ENCODE results near the gene C2CD2. TPM values are rescaled to one million over a fixed set of nuclear protein-coding genes. Genes with fewer than 3 reads are reported as not detected.

Gene C2CD2
- total and polyA plus RNA-seq, 10 of the 15 experiments (the other 5 are each of a cell fraction or from before 2014, with no cell fraction given) = 2.2 to 30.9 (median 9.9) TPM

- Histone ChIP-seq H3K36me3 (ENCODE audit: control insufficient read depth in 2 of 2, insufficient read depth in 2 of 2, low read length in 1 of 2) (peaks cover 3 to 8% of the 10 kb centered on the region in 2 experiments), H3K9me3 (replicated peaks; ENCODE audit: control insufficient read depth, insufficient read depth, low read length) (no peaks in the 10 kb centered on the region), H3K4me3 (no peak overlapping the region), H3K27ac (ENCODE audit: control insufficient read depth, insufficient read depth) (no peak overlapping the region), H3K27me3 (replicated peaks in 1 of 2; ENCODE audit: control insufficient read depth in 2 of 2, insufficient read depth in 2 of 2, low read length in 1 of 2) (no peaks in the 10 kb centered on the region), H2AFZ (ENCODE audit: control insufficient read depth, low read depth, low read length) (no peak overlapping the region), H3K4me1 (ENCODE audit: control insufficient read depth, insufficient read depth, low read length) (0 out of 2 replicates have a peak, but pooled peaks cover 3% of the 10 kb centered on the region), H3K9ac (ENCODE audit: control insufficient read depth, insufficient read depth, low read length) (no peak overlapping the region), H3K4me2 (ENCODE audit: control insufficient read depth, insufficient read depth) (no peak overlapping the region), H3K79me2 (ENCODE audit: control insufficient read depth, insufficient read depth, low read length) (no peaks in the 10 kb centered on the region), H4K20me1 (ENCODE audit: control insufficient read depth, insufficient read depth) (no peaks in the 10 kb centered on the region)
- WGBS (ENCODE audit: insufficient coverage, insufficient replicate concordance, low lambda C conversion rate, missing lambda C conversion rate) = 88% methylated on average over 13 of the region's 13 CpGs
- intact Hi-C loops (cut with micrococcal nuclease; ENCODE audit: unreplicated experiment) (no loop called here), in situ Hi-C loops (cut with MboI) (no loop called here)
- ChIA-PET POLR2A (no interaction called here), SMC1A (ENCODE audit: uncharacterized antibody, unreplicated experiment) (interaction anchor here (0.8 to 1.4 kb wide), 3 partner anchors 26 to 154 kb away, joined by 3 to 4 read pairs (median 3); no protein-coding TSS in a partner anchor), CTCF (interaction anchor here (0.6 to 1.0 kb wide), 3 partner anchors 31 to 612 kb away, joined by 3 to 5 read pairs (median 3); no protein-coding TSS in a partner anchor), RAD21 (ENCODE audit: unreplicated experiment) (interaction anchor here (0.9 to 1.5 kb wide), 2 partner anchors 18 to 222 kb away, joined by 3 to 4 read pairs; no protein-coding TSS in a partner anchor)
- ATAC-seq (no peak), DNase-seq (ENCODE audit: low read depth, low spot score) (no peak), FAIRE-seq (no peak)
- BruUV-seq (replicated peaks) = no TSS peak
- TF ChIP-seq MLLT1 (IDR thresholded peaks at IDR 0.05) = no peak
- TF ChIP-seq BCLAF1 (IDR thresholded peaks at IDR 0.05) = no peak
- no peak for TF ChIP-seq CBX5 (IDR thresholded peaks at IDR 0.05; ENCODE audit: low read depth)
- no peak for TF ChIP-seq ESRRA (IDR thresholded peaks at IDR 0.05; ENCODE audit: low read length)
- TF ChIP-seq ZNF592 (IDR thresholded peaks at IDR 0.05) = no peak
- TF ChIP-seq HSF1 (IDR thresholded peaks at IDR 0.05; ENCODE audit: low read depth, low read length) = no peak
- no peak for TF ChIP-seq CBX3 (IDR thresholded peaks at IDR 0.05; ENCODE audit: borderline replicate concordance, low read depth)
Observed at GRCh38 chr21:41894922-41895557, 58.8 kb downstream of the C2CD2 start.

All from GM12878 (cell line).